Esophagus mucosa (tissue), 1 donor: ENCODE data around the gene NEUROD1. TPM values are rescaled to one million over a fixed set of nuclear protein-coding genes. Genes with fewer than 3 reads are reported as not detected.

ENCODE experiments used
- ATAC-seq: fragments of 200-7000 bp; cut with Tn5 transposase; one replicate; pipeline ENCODE4 v1.9.1; 2020
- total RNA-seq: library from RNA; stranded (reverse); gene quantifications from one replicate; pipeline ENCODE4 v1.2.4, GENCODE V29; 2023
- donor health status: DM: yes; HTN: yes; CAD: no.

The NEUROD1 gene
- total RNA-seq, 1 donor from 2014 or later, result not detected

GRCh38 chr2:181679544-181679979 is 755 bp downstream of the NEUROD1 start:
- ATAC-seq, result no peak

DNA sequence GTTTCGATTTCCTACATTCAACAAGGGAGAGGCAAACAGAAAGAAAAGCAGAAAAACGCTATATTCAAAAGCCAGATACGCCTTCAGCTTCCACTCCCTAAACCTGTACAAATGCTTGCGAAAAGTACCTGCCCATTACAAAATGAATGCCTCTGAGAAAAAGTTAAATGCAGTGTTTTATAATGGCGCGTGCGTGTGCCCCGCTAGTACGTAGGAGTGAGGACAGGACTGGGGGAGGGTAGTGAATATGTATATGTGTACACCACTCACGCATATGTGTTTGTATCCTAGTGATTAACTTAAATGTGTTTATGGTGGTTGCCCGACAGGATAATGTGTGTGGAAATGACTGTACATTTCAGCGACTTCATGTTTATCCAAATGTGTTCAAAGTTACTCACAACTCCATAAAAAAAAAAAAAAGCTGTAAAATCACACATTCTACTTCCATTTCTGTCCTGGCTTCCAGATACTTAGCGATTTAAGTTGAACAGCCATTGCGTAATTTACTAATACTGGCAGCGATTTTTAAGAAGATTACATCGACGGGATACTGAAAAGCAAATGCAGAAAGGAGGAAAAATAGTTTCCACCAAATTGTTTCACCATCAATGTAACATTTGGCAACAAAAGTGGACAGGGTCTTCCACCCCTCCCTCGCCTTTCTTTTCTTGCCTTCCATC is 1.3 kb downstream of the NEUROD1 start:
- no peak for ATAC-seq

- ATAC-seq, result peak; percentile 64
Observed at GRCh38 chr2:181677912-181678586, 2.3 kb downstream of the NEUROD1 start.

DNA sequence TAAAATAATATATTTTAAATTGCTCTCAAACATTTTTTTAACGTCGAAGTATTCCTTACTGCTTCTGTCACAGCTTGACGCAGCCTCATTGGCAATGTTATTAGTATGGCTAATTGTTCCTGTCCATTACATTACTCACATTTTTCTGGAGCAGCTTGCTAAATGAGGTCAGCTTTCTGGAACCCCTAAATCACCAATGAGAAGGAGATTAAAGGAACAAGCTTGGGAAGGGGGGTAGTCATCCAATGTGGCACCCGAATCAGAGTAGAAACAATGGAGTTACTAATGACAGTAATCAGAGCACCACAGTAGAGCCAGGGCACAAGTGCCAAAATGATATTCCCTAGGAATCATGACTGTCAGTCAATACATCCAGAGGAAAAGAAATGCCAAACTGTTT is 5.1 kb downstream of the NEUROD1 start:
- ATAC-seq, result no peak

- no peak for ATAC-seq
Observed at GRCh38 chr2:181674461-181674860, 5.9 kb downstream of the NEUROD1 start.

GRCh38 chr2:181673173-181673572 is 7.1 kb downstream of the NEUROD1 start:
- no peak for ATAC-seq

DNA sequence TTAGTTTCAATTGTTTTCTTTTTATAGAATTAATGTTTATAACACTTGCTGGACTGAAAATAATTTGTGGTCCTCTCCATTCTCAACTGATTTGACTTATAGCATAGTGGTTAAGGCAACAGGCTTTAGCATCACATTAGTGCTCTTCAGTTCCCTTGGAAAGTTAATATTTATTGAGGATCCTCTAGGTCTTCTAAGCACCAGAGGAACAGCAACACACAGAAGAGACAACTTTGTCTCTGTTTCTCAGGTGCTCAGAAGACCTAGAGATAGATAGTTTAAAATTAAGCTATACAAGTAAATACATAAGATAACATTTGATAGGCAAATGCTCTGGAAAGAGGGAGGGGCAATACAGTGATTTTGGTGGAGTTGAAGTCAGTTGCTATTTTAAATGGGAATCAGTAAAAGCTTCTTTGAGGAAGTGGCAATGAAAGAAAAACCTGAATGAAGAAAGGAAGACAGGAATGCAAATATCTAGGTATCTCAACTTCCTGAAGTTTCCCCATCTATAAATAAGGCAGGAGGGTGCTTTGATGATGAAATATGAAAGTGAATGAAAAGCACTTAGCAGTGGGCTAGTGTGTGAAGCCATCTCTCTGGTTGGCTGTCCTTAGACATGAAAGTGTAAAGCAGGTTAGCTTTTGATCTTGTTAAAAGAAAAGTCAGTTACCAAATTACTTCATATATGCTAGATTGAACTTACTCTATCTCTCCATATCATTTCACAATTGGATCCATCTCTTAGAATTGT is 7.9 kb downstream of the NEUROD1 start:
- no peak for ATAC-seq

DNA sequence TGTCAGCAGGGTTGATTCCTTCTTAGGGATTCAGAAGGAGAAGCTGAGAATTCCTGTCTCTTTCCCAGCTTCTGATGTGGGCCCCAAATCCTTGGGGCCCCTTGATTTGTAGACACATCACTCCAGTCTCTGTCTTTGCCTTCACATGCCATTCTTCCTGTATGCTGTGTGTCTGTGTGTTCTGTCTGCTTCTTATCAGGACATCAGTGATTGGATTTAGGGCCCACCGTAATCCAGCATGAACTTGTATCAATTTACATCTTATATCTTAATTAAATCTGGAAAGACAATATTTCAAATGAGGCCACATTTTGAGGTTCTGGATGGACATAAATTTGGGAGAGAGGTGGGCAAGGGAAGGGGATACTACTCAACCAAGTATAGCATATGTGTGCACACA is 9.7 kb downstream of the NEUROD1 start:
- no peak for ATAC-seq

GRCh38 chr2:181667234-181667633 is 13.1 kb downstream of the NEUROD1 start:
- ATAC-seq, result no peak

DNA sequence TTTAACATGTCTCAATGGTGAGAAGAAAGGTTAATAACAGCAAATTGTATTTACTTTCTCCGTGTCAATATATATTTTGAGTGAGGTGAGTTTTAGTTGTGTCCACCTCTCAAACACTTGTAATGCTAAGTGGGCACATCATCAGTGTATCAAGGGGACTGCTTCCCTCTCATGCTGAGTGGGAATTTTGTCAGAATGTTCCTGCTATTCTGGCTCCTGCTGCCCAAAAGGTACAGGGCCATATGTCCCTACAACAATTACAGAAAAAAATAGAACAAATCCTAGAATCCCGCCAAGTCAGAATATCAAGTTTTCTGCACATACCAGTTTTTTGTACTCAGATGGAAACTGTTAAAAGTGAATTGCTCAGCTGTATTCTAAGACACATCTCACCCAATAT is 18.0 kb downstream of the NEUROD1 start:
- no peak for ATAC-seq

DNA sequence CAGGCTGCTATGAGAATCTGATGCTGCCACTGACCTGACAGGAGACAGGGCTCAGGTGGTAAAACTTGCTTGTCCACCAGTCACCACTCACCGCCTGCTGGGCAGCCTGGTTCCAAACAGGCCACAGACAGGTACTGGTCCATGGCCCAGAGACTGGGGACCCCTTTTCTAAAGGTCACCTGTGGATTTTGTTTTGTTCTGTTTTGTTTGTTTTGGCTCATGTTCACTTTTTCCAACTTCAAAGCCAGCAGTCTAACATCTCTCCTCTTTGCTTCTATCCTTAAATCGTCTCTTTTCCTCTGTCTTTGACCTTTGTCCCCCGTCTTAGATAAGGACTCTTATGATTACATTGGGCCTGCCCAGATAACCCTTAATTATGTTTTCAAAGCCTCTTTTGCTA is 20.1 kb downstream of the NEUROD1 start:
- no peak for ATAC-seq

- ATAC-seq, result no peak
Observed at GRCh38 chr2:181658444-181658843, 21.9 kb downstream of the NEUROD1 start.

GRCh38 chr2:181657379-181657778 is 22.9 kb downstream of the NEUROD1 start:
- no peak for ATAC-seq

DNA sequence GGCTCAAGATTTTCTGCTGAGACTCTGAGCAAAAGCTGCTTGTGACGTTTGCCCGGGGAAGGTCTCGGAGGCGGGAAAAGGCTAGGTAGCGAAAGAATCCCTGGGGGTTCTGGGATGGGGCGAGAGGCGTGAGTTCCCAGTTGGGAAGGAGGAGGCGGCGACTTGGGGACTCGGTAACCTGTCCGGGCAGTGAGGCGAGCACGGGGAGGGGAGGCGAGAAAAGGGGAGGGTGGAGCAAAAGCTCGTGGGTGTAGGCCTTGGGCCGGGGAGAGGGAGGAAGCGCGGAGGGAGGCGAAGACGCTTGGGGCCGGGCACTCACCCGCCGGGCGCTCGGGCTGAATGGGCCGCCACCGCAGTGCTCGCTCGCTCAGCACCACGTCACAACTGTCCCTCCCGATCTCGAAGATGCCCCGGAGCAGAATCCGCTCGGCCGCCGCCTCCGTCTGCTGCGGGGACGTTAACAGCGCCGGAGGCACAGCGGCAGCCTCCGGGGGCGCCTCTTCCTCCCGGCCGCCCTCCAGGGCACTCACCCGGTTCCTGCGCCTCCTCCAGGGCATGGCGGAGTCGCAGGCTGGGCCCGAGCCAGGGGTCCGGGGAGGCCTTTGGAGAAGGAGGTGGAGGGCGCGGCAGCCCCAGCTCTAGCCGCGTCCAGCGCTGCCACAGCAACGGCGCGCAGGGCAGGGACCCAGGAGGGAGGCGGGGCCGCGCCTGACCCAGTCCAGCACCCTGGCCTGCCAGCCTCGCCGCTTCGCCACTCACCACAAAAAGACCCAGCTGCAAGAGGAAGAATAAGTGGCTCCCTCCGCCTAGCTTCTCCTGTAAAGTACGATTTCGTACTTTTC is 23.6 kb downstream of the NEUROD1 start, which contains the start of gene CERKL:
CERKL (minus strand) TSS at position 656 of the 842 bp plus-strand sequence; CDS start at position 557, 99 bp downstream.
- ATAC-seq, result peak; percentile 64

DNA sequence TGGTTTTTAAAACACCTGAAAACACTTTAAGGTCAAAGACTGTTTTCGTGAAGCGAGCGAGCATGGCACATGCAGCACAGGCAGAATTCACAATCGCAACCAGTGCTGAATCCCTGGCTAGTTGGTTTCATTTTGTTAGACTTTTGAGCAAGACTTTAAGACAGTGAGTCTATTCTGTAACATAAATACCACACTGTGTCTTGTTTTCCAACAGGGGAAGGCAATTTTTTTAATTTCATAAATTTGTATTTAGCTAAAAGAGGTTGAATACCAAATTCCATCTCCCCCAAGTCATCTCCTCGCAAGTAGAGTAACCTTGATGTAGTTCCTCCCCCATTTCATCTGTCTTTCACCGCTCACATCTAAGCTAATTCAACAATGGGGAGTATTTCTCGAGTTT is 24.8 kb downstream of the NEUROD1 start:
- ATAC-seq, result no peak

DNA sequence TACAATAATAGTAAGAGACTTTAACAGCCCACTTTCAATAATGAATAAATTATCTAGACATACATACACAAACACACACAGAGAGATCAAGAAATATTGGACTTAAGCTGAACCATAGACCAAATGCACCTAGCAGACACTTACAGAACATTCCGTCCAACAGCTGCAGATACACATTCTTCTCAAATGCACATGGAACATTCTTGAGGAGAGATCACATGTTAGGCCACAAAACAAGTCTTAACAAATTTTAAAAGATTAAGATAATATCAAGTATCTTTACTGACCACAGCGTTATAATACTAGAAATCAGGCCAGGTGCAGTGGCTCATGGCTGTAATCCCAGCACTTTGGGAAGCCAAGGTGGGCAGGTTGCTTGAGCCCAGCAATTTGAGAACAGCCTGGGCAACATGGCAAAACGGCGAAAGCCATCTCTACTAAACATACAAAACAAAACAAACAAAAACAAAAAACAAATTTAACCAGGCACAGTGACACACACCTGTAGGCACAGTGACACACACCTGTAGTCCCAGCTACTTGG is 30.8 kb downstream of the NEUROD1 start:
- ATAC-seq, result no peak

- ATAC-seq, result no peak
Observed at GRCh38 chr2:181648478-181649155, 31.7 kb downstream of the NEUROD1 start.

- no peak for ATAC-seq
Observed at GRCh38 chr2:181646415-181646987, 33.8 kb downstream of the NEUROD1 start.

GRCh38 chr2:181643151-181643550 is 37.2 kb downstream of the NEUROD1 start:
- no peak for ATAC-seq

- ATAC-seq, result no peak
Observed at GRCh38 chr2:181642086-181642485, 38.2 kb downstream of the NEUROD1 start.

DNA sequence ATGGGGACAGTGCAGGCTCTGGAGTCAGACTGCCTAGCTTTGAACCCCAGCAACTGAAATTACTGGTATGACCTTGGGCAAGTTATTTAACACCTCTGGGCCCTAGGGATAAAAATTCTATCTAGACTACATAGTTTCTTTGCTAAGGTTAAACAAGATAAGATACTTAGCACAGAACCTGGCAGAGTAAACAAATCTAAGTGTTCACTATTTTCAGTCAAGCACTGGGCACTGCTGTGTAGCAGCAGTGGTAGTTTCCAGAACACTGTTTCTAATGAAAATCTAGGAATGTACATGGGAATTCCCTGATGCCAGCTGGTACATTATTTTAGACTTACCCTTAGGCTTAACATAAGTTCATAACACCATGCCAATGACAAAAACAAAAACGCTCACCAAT is 40.6 kb downstream of the NEUROD1 start:
- no peak for ATAC-seq
